ENCODE measurements around the gene GALNT1. TPM values are rescaled to one million over a fixed set of nuclear protein-coding genes. Genes with fewer than 3 reads are reported as not detected.

Gene GALNT1
- total RNA-seq, 1 donor from 2014 or later: 29.2 TPM

DNA sequence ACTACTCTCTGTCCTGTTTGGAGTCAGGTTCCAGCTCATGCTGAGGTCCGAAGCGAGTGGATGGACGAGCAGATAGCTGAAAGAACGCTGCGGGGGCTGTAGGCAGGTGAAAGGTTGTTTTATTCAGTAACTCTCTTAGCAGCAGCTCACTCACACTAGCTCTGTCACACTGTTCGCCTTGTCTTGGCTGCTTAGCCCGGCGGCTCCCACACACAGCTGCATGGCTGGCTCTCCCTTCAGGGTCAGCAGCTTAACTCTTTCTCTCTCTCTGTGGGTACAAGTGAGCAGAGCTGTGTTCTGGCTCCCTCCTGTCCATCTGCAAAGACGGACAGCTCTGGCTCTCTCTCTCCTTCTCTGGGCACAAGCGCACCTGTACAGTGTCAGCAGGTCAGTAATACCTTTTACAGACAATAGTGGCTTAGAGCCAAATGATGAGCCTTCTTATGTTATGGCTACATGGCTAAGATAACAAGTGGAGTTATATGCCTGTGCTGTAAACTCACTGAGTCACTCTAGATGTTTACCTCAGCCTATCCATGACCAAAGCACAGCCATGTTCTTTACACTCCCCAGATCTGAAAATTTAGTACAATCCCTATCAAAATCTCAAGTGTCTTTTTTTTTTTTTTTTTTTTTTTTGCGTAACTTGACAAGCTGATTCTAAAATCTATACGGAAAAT lies 149.3 kb downstream of the GALNT1 start:
- no peak overlapping the region for H3K27ac ChIP-seq
- H3K9me3 ChIP-seq: no peaks in the 10 kb centered on the region
- no peaks in the 10 kb centered on the region for H3K36me3 ChIP-seq
- DNase-seq (ENCODE audit: extremely low spot score in 2 of 2): peak in 1 of 2 donors; percentile 83
- H3K27me3 ChIP-seq: no peaks in the 10 kb centered on the region
- H3K4me1 ChIP-seq: no peaks in the 10 kb centered on the region
- no peak for TF ChIP-seq POLR2A (IDR thresholded peaks at IDR 0.05)
- TF ChIP-seq POLR2AphosphoS5 (IDR thresholded peaks at IDR 0.05; ENCODE audit: insufficient read depth in 1 of 2, low read depth in 1 of 2): no peak
- TF ChIP-seq CTCF (IDR thresholded peaks at IDR 0.05): no peak
- H3K4me3 ChIP-seq: no peak overlapping the region
- intact Hi-C loops (cut with DNase I): no loop called here

GRCh38 chr18:35731701-35732100 lies 150.2 kb downstream of the GALNT1 start:
- TF ChIP-seq POLR2AphosphoS5 (IDR thresholded peaks at IDR 0.05; ENCODE audit: insufficient read depth in 1 of 2, low read depth in 1 of 2) (no peak), POLR2A (IDR thresholded peaks at IDR 0.05) (no peak), CTCF (IDR thresholded peaks at IDR 0.05) (no peak)
- intact Hi-C loops (cut with DNase I): no loop called here

GRCh38 chr18:35732162-35732561 lies 150.6 kb downstream of the GALNT1 start:
- TF ChIP-seq POLR2AphosphoS5 (IDR thresholded peaks at IDR 0.05; ENCODE audit: insufficient read depth in 1 of 2, low read depth in 1 of 2) (no peak), CTCF (IDR thresholded peaks at IDR 0.05) (no peak), POLR2A (IDR thresholded peaks at IDR 0.05) (no peak)
- Histone ChIP-seq H3K27me3 (no peaks in the 10 kb centered on the region), H3K4me1 (no peaks in the 10 kb centered on the region), H3K9me3 (no peaks in the 10 kb centered on the region), H3K27ac (no peak overlapping the region), H3K4me3 (no peak overlapping the region), H3K36me3 (no peaks in the 10 kb centered on the region)
- DNase-seq (ENCODE audit: extremely low spot score in 2 of 2): no peak
- intact Hi-C loops (cut with DNase I): no loop called here

More at GRCh38 chr18:35731701-35732100, 150.2 kb downstream of the GALNT1 start:
- H3K4me1 ChIP-seq: no peaks in the 10 kb centered on the region
- no peak for DNase-seq (ENCODE audit: extremely low spot score in 2 of 2)
- H3K9me3 ChIP-seq: no peaks in the 10 kb centered on the region
- no peak overlapping the region for H3K27ac ChIP-seq
- H3K4me3 ChIP-seq: no peak overlapping the region
- H3K36me3 ChIP-seq: no peaks in the 10 kb centered on the region
- H3K27me3 ChIP-seq: no peaks in the 10 kb centered on the region

DNA sequence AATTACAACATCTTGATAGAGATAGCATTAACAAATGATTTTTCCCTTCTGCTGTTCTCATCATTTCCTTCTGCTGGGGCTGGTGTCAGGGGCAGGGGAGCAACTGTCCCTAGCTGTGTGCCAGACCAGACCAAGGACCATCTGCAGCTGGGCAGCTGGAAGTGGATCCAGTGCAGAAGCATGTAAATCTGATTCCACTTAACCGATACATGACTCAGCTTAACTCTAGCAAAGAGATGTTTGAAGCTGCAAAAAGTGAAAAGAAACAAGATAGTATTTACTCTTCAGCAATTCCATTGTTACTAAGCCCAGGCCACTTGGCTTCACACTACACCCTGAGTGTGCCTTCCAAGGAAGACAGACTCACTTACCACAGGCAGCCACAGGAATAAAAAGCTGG lies 151.1 kb downstream of the GALNT1 start:
- DNase-seq (ENCODE audit: extremely low spot score in 2 of 2): no peak
- Histone ChIP-seq H3K27ac (no peak overlapping the region), H3K36me3 (no peaks in the 10 kb centered on the region), H3K9me3 (no peaks in the 10 kb centered on the region), H3K27me3 (no peaks in the 10 kb centered on the region), H3K4me1 (no peaks in the 10 kb centered on the region), H3K4me3 (no peak overlapping the region)
- intact Hi-C loops (cut with DNase I): no loop called here
- TF ChIP-seq POLR2A (IDR thresholded peaks at IDR 0.05) (no peak), POLR2AphosphoS5 (IDR thresholded peaks at IDR 0.05; ENCODE audit: insufficient read depth in 1 of 2, low read depth in 1 of 2) (no peak), CTCF (IDR thresholded peaks at IDR 0.05) (no peak)

GRCh38 chr18:35733408-35733807 lies 151.9 kb downstream of the GALNT1 start:
- Histone ChIP-seq H3K36me3 (no peaks in the 10 kb centered on the region), H3K27me3 (no peaks in the 10 kb centered on the region), H3K4me3 (no peak overlapping the region), H3K9me3 (no peaks in the 10 kb centered on the region), H3K4me1 (no peaks in the 10 kb centered on the region), H3K27ac (no peak overlapping the region)
- TF ChIP-seq POLR2AphosphoS5 (IDR thresholded peaks at IDR 0.05; ENCODE audit: insufficient read depth in 1 of 2, low read depth in 1 of 2): no peak
- no peak for TF ChIP-seq CTCF (IDR thresholded peaks at IDR 0.05)
- intact Hi-C loops (cut with DNase I): no loop called here
- no peak for DNase-seq (ENCODE audit: extremely low spot score in 2 of 2)

Measured in vagina (tissue), 2 donors.